ENCODE results near the gene CDKN2B-AS1.

CDKN2B-AS1 gene

DNA sequence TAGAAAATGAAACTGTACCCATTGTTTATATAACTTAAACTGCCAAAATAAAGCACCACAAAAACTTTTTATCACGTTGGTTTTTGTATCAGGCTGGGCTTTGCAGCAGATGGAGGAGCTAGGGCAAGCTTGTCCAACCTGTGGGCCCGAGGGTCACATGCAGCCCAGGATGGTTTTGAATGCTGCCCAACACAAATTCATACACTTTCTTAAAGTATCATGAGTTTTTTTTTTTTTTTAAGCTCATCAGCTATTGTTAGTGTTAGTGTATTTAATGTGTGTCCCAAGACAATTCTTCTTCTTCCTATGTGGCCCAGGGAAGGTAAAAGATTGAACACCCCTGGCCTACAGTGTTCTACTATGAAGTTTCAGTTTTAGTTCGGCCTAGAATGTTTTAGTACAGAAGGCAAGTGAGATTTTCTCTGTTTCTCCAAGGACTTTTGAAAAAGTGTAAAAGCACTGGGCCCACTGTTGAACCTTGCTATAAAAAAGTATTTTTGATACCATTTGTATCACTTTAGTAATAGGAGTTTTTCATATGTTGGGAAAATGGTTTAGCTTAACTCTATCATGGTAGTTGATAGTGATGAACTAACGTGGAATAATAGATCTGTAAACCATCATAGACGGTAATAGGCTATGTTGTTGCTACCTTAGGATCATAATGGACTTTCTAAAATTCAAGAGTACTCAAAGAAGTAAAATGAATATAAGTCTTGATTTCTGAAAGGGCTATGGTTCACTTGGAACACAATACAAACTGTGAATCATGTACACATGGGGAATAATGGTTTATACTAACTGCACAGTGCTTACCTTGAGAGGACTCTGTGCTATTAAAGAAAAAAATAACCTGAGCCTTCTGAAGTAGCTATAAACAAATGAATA, 3.3 kb upstream of the CDKN2B-AS1 start:
- no peak for DNase-seq (ENCODE audit: low spot score)
- TF ChIP-seq, protein P1, sequence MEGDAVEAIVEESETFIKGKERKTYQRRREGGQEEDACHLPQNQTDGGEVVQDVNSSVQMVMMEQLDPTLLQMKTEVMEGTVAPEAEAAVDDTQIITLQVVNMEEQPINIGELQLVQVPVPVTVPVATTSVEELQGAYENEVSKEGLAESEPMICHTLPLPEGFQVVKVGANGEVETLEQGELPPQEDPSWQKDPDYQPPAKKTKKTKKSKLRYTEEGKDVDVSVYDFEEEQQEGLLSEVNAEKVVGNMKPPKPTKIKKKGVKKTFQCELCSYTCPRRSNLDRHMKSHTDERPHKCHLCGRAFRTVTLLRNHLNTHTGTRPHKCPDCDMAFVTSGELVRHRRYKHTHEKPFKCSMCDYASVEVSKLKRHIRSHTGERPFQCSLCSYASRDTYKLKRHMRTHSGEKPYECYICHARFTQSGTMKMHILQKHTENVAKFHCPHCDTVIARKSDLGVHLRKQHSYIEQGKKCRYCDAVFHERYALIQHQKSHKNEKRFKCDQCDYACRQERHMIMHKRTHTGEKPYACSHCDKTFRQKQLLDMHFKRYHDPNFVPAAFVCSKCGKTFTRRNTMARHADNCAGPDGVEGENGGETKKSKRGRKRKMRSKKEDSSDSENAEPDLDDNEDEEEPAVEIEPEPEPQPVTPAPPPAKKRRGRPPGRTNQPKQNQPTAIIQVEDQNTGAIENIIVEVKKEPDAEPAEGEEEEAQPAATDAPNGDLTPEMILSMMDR (IDR thresholded peaks at IDR 0.05; ENCODE audit: extremely low read depth, missing control alignments), result no peak

DNA sequence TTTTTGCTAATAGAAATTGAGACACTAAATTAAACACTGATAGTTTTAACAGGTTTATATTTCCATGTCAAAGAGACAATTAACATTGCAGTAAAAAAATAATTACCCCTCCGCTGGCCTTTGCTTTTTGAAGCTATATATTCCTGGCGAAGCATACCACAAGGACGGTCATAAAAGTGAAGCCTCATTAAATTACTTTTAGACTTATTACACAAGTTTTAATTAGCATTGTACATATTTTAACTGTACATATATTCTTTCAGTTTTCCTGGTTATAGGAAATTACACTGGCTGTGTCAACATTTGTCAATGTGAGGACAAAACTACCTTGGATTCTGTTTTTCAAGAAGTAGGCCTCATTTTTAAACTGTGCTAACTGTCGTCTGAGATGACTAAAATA, 1.6 kb upstream of the CDKN2B-AS1 start:
- TF ChIP-seq, protein P1 (IDR thresholded peaks at IDR 0.05; ENCODE audit: extremely low read depth, missing control alignments), result no peak
- DNase-seq (ENCODE audit: low spot score), result no peak

DNA sequence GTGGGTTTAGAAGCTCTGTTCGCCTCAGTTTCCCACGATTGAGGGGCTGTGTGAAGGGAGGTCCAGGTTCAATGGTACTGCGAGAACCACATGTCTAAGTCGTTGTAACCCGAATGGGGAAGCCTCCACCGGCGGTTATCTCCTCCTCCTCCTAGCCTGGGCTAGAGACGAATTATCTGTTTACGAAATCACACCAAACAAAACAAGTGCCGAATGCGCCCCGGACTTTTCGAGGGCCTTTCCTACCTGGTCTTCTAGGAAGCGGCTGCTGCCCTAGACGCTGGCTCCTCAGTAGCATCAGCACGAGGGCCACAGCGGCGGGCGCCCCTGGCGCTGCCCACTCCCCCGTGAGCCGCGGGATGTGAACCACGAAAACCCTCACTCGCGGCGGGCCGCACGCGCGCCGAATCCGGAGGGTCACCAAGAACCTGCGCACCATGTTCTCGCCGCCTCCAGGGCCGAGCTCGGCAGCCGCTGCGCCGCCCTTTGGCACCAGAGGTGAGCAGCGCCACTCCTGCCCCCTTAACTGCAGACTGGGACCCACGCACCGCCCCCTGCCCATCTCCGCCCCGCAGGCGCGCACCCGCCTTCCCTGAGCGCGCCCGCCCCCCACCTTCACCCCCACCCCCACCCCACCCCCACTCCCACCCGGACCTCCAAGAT, 567 bp upstream of the CDKN2B-AS1 start, which contains the start of gene CDKN2A:
Gene CDKN2A, minus strand, starts transcription at position 500 of the 663 bp plus-strand sequence.
- TF ChIP-seq, protein P1 (IDR thresholded peaks at IDR 0.05; ENCODE audit: extremely low read depth, missing control alignments), result peak; percentile 19
- DNase-seq (ENCODE audit: low spot score), result peak; percentile 74

- DNase-seq (ENCODE audit: low spot score), result peak; percentile 93
Observed at GRCh38 chr9:21995006-21995665, 545 bp downstream of the CDKN2B-AS1 start.

GRCh38 chr9:21995666-21996398, 1.2 kb downstream of the CDKN2B-AS1 start:
- TF ChIP-seq, protein P1 (IDR thresholded peaks at IDR 0.05; ENCODE audit: extremely low read depth, missing control alignments), result no peak
- no peak for DNase-seq (ENCODE audit: low spot score)

More at GRCh38 chr9:21995006-21995665, 545 bp downstream of the CDKN2B-AS1 start:
- TF ChIP-seq, protein P1 (IDR thresholded peaks at IDR 0.05; ENCODE audit: extremely low read depth, missing control alignments), result no peak

DNA sequence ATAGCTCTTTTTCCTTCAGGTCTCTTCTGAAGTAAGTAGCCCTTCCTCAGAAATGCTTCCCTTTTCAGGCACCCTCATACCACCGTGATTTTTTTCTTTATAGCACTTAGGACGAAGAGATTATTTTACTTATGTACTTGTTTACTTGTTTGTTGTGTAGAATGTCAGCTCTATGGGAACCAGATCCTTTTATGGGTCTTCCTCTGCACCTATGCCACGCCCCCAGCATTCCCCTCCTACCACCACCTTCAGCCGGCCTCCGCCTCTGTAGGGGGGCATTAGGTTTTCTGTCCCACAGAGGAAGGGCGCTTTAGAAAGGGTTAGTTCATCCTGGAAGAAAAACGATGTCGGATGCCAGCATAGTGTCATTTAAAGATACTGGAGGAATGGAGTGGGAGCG, 1.8 kb downstream of the CDKN2B-AS1 start:
- DNase-seq (ENCODE audit: low spot score), result no peak
- TF ChIP-seq, protein P1 (IDR thresholded peaks at IDR 0.05; ENCODE audit: extremely low read depth, missing control alignments), result no peak
